Panc1 (cell line): Measurements from ENCODE around the gene HSD17B1. TPM values are rescaled to one million over a fixed set of nuclear protein-coding genes. Genes with fewer than 3 reads are reported as not detected.

ENCODE experiments used
- ATAC-seq: fragments of 200-7000 bp; cut with Tn5 transposase; 2 replicates; pipeline ENCODE4 v1.9.1; 2020; ENCODE audit warnings: mild to moderate bottlenecking, moderate library complexity
- BruUV-seq: library from RNA; stranded (reverse); fragments of 400-500 nt; replicated peaks from 2 replicates; lab custom pipeline; 2021; lab: Mats Ljungman, UMichigan
- CTCF ChIA-PET: fragments of 300-600 bp; sonication (Branson Sonifier 250); formaldehyde crosslinking; loops from one replicate; lab custom pipeline; 2022; ENCODE audit warnings: antibody characterized with exemption; lab: Charles Lee
- POLR2A ChIA-PET: fragments of 300-600 bp; sonication (Branson Sonifier 250); formaldehyde crosslinking; loops from one replicate; lab custom pipeline; 2022; ENCODE audit warnings: antibody characterized with exemption; lab: Charles Lee
- DNase-seq: peaks from one replicate; pipeline ENCODE4 v3.0.0-alpha.2; 2010; ENCODE audit warnings: low read depth, low spot score
- H3K27ac ChIP-seq: 2 replicates; pipeline ENCODE4 v1.5.1; 2011; ENCODE audit warnings: mild to moderate bottlenecking, low read length, inconsistent platforms
- H3K27me3 ChIP-seq: fragments of 200-500 bp; sonication (Bioruptor generic); 2 replicates; pipeline ENCODE4 v1.6.0; 2014; ENCODE audit warnings: low read length, inconsistent platforms; ENCODE audit not compliant: control insufficient read depth, insufficient read depth
- H3K36me3 ChIP-seq: fragments of 200-500 bp; sonication (Bioruptor generic); 2 replicates; pipeline ENCODE4 v1.5.1; 2014; ENCODE audit warnings: inconsistent platforms, mild to moderate bottlenecking, low read length, moderate library complexity; ENCODE audit not compliant: control insufficient read depth, insufficient read depth
- H3K4me1 ChIP-seq: 2 replicates; pipeline ENCODE4 v1.5.1; 2011; ENCODE audit warnings: inconsistent platforms, mild to moderate bottlenecking, low read length, moderate library complexity; ENCODE audit not compliant: control insufficient read depth, insufficient read depth
- H3K4me3 ChIP-seq, 2 experiments: 2 replicates each; pipeline ENCODE4 v1.5.1; 2011 to 2012; ENCODE audit warnings: low read depth in 2 of 2, low read length in 2 of 2, mild to moderate bottlenecking in 2 of 2, inconsistent platforms in 1 of 2, moderate library complexity in 1 of 2
- H3K9me3 ChIP-seq: fragments of 200-500 bp; sonication (Bioruptor generic); 2 replicates; pipeline ENCODE4 v1.5.1; 2014; ENCODE audit warnings: low read depth, mild to moderate bottlenecking, inconsistent platforms, low read length, moderate library complexity; ENCODE audit not compliant: control insufficient read depth, insufficient read depth
- CTCF ChIP-seq: fragments of 450-650 bp; IDR thresholded peaks from 2 replicates; pipeline ENCODE4 v1.5.1; 2017; ENCODE audit warnings: mild to moderate bottlenecking
- POLR2AphosphoS5 ChIP-seq: IDR thresholded peaks from 2 replicates; pipeline ENCODE4 v1.6.1; 2012; ENCODE audit warnings: mild to moderate bottlenecking, low read depth, low read length, moderate library complexity
- REST ChIP-seq, 2 experiments: IDR thresholded peaks; 2 replicates each; pipeline ENCODE4 v1.6.1; 2011 to 2012; ENCODE audit warnings: low read depth in 2 of 2, control low read depth in 1 of 2, low read length in 1 of 2, mild to moderate bottlenecking in 1 of 2, moderate library complexity in 1 of 2; ENCODE audit not compliant: insufficient read depth in 1 of 2
- SIN3A ChIP-seq: IDR thresholded peaks from 2 replicates; pipeline ENCODE4 v1.6.1; 2012; ENCODE audit warnings: low read depth, mild to moderate bottlenecking, low read length, moderate library complexity, borderline replicate concordance; ENCODE audit not compliant: insufficient read depth
- TCF7L2 ChIP-seq: IDR thresholded peaks from 2 replicates; pipeline ENCODE4 v1.6.1; 2011; ENCODE audit warnings: mild to moderate bottlenecking, low read depth, low read length, inconsistent platforms
- in situ Hi-C: cut with HindIII; loops from 2 replicates; pipeline ENCODE4 v1.10.0; 2016; ENCODE audit warnings: low sequenced_read_pairs, low pct_unique_long_range_greater_than_20kb
- intact Hi-C: fragments of 100-400 bp; cut with micrococcal nuclease; formaldehyde crosslinking; loops from one replicate; pipeline ENCODE4 v1.10.0; 2022; ENCODE audit not compliant: unreplicated experiment
- total RNA-seq: library from RNA; stranded (reverse); gene quantifications from one replicate; pipeline ENCODE4 v1.2.1, GENCODE V29; 2021; ENCODE audit not compliant: unreplicated experiment

The HSD17B1 gene
- total RNA-seq, 1 experiment from 2014 or later, result 5.4 TPM

GRCh38 chr17:42509409-42509808 lies 43.3 kb upstream of the HSD17B1 start:
- H3K27me3 ChIP-seq, result no peaks in the 10 kb centered on the region
- ATAC-seq (no peak), DNase-seq (no peak)
- intact Hi-C loops, result no loop called here
- H3K27ac ChIP-seq, result no peak overlapping the region
- ChIA-PET CTCF (no interaction called here), POLR2A (no interaction called here)
- H3K4me3 ChIP-seq, result no peak overlapping the region
- no peaks in the 10 kb centered on the region for H3K9me3 ChIP-seq
- in situ Hi-C loops, result no loop called here
- H3K4me1 ChIP-seq, result no peaks in the 10 kb centered on the region
- BruUV-seq, result no TSS peak
- TF ChIP-seq SIN3A (no peak), TCF7L2 (no peak), CTCF (no peak)
- peaks cover 3% of the 10 kb centered on the region; the same call in 1 of the 2 replicates for H3K36me3 ChIP-seq

GRCh38 chr17:42509841-42510240 lies 42.9 kb upstream of the HSD17B1 start:
- no peak for TF ChIP-seq POLR2AphosphoS5
- TF ChIP-seq TCF7L2, result no peak
- TF ChIP-seq REST (IDR thresholded peaks at IDR 0.05; ENCODE audit: insufficient read depth in 1 of 2, low read depth in 2 of 2, low read length in 1 of 2), result no peak
- TF ChIP-seq SIN3A, result no peak
- TF ChIP-seq CTCF, result no peak
- Histone ChIP-seq H3K27me3 (no peaks in the 10 kb centered on the region), H3K4me1 (no peaks in the 10 kb centered on the region), H3K9me3 (no peaks in the 10 kb centered on the region), H3K4me3 (no peak overlapping the region), H3K27ac (no peak overlapping the region), H3K36me3 (peaks cover 3% of the 10 kb centered on the region; the same call in 1 of the 2 replicates)
- ATAC-seq, result no peak
- ChIA-PET CTCF (no interaction called here), POLR2A (no interaction called here)
- in situ Hi-C loops, result no loop called here
- BruUV-seq, result no TSS peak
- intact Hi-C loops, result no loop called here
- DNase-seq, result no peak
